HG03520 (cell line): ENCODE measurements around the gene SPCS2.
"Not testable (repeated sequence)": the region's sequence is repeated elsewhere in the genome, so short reads cannot be mapped to it uniquely, and the experiment has no call there.

ENCODE experiments used
- ATAC-seq: cut with Tn5 transposase; IDR thresholded peaks from one replicate; pipeline ENCODE4 v1.9.1; 2021; ENCODE audit warnings: mild to moderate bottlenecking, moderate library complexity; ENCODE audit not compliant: unreplicated experiment

Gene SPCS2

GRCh38 chr11:75000975-75001354 is 51.9 kb downstream of the SPCS2 start:
- no peak for ATAC-seq

GRCh38 chr11:75001686-75002085 is 52.6 kb downstream of the SPCS2 start:
- ATAC-seq, result no peak

GRCh38 chr11:75002516-75002915 is 53.5 kb downstream of the SPCS2 start:
- ATAC-seq, result no peak

DNA sequence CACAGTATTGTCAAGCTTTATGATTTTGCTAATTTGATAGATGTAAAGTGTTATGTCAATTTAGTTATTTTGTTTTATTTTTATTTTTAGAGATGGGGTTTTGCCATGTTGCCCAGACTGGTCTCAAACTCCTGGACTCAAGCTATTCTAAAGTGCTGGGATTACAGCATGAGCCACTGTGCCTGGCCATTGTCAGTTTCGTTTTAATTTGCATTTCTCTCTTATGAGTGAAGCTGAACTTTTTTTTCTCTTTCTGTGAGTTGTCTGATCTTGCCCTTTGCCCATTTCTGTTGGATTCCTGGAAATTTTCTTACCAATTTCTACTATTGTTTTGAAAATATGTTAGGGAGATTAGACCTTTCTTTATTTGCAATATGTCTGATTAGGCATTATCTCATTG is 55.1 kb downstream of the SPCS2 start:
- ATAC-seq, result no peak

DNA sequence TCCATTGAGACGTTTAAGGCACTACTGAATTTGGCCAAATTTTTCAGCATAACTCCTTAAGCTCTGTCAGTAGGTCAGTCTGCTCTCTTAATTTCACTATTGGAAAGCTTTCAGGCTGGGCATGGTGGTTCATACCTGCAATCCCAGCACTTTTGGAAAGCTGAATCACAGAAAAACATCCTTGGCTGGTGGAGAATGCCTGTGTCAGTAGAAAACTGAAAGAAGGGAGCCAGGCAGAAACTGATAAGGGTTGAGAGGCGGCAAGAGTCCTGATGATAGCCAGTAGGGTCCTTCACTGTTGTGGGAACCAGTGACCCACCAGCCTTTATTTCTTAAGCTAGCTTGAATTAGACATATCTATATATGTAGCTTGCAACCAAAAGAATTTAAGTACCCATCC is 62.3 kb downstream of the SPCS2 start:
- ATAC-seq, result no peak

- ATAC-seq, result no peak
Measured at GRCh38 chr11:75011872-75012271, 62.8 kb downstream of the SPCS2 start.

DNA sequence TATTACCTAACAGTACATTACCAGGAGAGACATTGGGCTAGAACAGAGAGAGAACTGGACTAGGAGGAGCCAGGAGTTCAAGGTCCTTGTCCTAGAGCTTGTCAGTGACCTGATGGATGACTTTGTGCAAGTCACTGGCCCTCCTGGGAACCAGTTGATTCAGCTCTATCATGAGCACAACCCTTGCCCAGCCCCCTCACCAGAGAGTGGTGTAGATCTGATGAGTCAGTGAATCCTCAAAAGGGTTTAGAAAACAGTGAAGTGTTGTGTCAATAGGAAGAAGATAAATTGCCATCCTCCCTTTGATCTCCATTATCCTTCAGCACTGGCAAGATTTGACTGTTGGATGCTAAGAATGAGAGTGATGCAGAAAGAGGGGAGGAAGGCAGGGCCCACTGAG is 64.0 kb downstream of the SPCS2 start:
- no peak for ATAC-seq

- ATAC-seq, result no peak
Measured at GRCh38 chr11:75014129-75014528, 65.1 kb downstream of the SPCS2 start.

GRCh38 chr11:75019200-75019599 is 70.1 kb downstream of the SPCS2 start:
- ATAC-seq, result not testable (repeated sequence)

DNA sequence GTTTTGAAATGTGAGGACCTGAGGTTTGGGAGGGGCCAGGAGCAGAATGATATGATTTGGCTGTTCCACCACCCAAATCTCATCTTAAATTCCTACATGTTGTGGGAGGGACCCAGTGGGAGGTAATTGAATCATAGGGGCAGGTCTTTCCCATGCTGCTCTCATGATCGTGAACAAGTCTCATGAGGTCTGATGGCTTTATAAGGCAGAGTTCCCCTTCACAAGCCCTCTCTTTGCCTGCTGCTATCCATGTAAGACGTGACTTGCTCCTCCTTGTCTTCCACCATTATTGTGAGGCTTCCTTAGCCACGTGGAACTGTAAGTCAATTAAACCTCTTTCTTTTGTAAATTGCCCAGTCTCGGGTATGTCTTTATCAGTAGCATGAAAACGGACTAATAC is 71.3 kb downstream of the SPCS2 start:
- ATAC-seq, result not testable (repeated sequence)

GRCh38 chr11:75022296-75022695 is 73.2 kb downstream of the SPCS2 start:
- ATAC-seq, result no peak

DNA sequence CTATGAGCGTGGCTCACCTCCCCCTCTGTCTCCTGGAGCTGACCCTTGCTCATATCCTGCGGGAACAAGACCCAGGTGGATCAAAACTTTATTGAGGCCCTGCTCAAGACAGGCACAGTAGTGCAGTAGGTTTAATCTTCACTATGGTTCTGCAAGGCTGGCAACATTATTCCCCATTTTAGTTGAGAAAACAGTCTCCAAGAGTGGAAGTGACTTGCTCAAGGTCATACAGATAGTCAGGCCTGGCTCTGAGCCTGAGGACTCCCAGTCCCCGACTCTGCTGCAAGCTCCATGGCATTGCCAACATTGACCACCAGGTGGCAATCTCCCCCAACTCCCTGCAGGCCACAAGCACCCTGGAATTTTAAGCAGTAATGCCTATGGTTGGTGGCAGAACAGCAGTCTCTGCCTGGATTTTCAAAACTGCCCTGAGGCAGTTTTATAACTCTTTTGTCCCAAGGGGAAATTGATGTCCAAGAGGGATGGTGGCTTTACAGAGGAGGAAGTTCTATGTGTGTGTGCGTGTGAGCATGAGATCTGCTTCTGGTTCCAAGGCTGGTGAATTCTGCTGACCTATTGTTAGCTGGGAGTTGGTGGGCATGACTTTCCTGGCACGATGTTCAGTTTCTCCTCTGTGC is 73.8 kb downstream of the SPCS2 start:
- no peak for ATAC-seq

DNA sequence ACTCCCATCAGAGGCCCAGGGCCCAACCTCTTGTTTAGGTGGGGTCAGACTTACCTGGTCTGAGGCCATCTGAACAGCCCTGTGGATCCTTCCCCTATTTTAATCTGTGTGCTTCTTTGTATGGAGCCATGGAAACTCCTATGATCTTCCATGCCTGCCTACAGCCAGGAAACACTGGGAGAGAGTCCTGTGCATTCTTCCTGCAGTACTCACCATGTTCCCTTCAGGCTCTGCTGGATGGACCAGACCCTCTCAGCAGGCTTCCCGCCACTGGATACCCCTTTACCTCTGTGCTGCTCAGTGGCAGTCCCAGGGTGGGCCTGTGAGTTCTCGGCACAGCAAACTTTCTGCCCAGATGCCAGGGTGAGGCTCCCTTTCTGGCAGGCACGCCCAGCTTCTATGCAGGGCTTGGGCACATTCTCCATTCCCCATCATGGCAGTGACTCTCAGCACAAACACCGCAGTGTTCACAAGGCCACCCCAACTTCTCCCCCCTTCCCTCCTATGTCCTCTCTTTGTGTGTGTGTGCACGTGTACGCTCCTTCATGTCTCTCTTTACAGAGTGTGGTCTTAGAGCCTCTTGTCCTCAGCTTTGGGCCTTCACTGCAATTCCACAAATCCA is 74.5 kb downstream of the SPCS2 start:
- no peak for ATAC-seq

- ATAC-seq, result no peak
Measured at GRCh38 chr11:75024068-75024449, 75.0 kb downstream of the SPCS2 start.

DNA sequence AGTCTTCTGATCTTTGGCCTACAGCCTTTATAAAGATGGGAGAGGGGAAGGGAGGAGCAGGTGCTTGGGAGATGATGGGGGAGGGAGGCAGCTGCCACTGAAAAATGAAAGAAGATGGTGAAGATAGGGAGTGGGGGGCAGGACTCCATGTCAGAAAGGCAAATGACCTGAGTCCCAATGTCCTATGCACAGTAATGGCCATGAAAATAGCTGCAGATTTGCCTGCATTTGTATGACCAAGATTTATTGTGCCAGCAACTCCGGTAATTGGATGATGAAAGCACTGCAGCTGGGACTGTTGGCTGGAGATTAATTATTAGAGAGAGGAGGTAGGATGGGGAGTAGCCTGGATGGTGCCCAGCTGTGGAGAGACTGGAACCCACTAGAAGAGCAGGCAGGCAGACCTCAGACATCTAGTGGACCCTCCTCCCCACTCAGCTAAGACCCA is 75.7 kb downstream of the SPCS2 start:
- no peak for ATAC-seq

GRCh38 chr11:75025561-75025960 is 76.5 kb downstream of the SPCS2 start:
- no peak for ATAC-seq

DNA sequence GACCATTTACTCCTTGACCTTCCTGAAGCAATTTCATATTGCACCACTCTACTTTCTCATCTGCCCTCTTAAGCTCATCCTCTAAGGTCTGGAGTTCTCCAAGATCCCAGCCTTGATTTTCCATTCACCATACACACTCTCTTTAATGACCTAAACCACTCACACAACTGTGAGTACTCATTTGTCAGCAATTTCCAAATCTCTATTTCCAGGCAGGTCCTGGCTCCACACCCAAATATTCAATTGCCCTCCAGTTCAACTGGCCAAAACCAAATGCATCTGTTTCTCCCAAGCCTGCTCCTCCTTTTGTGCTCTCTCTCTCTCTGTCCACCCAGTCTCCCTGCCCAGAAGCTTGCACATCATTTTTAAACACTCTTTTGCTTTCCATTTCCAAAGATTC is 79.3 kb downstream of the SPCS2 start:
- ATAC-seq, result no peak
